OCI-LY7 (cell line): ENCODE data around the gene MTCH2. TPM values are rescaled to one million over a fixed set of nuclear protein-coding genes. Genes with fewer than 3 reads are reported as not detected.

Experiments
- Bru-seq: library from RNA; stranded (reverse); fragments of 400-500 nt; gene quantifications from one replicate; lab custom pipeline; 2021; lab: Mats Ljungman, UMichigan
- BruChase-seq, 2 experiments: library from RNA; stranded (reverse); fragments of 400-500 nt; gene quantifications; one replicate each; lab custom pipeline; 2021; lab: Mats Ljungman, UMichigan
- BruUV-seq: library from RNA; stranded (reverse); fragments of 400-500 nt; replicated peaks from 2 replicates; lab custom pipeline; 2021; lab: Mats Ljungman, UMichigan
- CTCF ChIA-PET: fragments of 300-600 bp; sonication (Branson Sonifier 250); formaldehyde crosslinking; loops from one replicate; lab custom pipeline; 2022; ENCODE audit warnings: antibody characterized with exemption; ENCODE audit not compliant: unreplicated experiment; lab: Charles Lee
- POLR2A ChIA-PET: fragments of 300-600 bp; sonication (Branson Sonifier 250); formaldehyde crosslinking; loops from one replicate; lab custom pipeline; 2022; ENCODE audit warnings: antibody characterized with exemption; lab: Charles Lee
- DNase-seq: peaks from one replicate; pipeline ENCODE4 v3.0.0-alpha.2; 2015; ENCODE audit warnings: low spot score
- H2AFZ ChIP-seq: fragments of 200-600 bp; sonication (generic), shearing (Covaris generic); 2 replicates; pipeline ENCODE4 v1.6.1; 2014; ENCODE audit warnings: mild to moderate bottlenecking, antibody characterized with exemption, low read length, moderate library complexity
- H3K27ac ChIP-seq: fragments of 200-600 bp; sonication (generic); 2 replicates; pipeline ENCODE4 v1.5.1; 2014; ENCODE audit warnings: mixed run types, low read depth, mild to moderate bottlenecking, moderate library complexity, low read length, inconsistent platforms; ENCODE audit not compliant: poor library complexity, severe bottlenecking
- H3K36me3 ChIP-seq: fragments of 200-600 bp; sonication (generic); 2 replicates; pipeline ENCODE4 v1.6.1; 2014; ENCODE audit warnings: mild to moderate bottlenecking, antibody characterized with exemption, low read length, moderate library complexity, mixed read lengths; ENCODE audit not compliant: insufficient read depth
- H3K4me1 ChIP-seq: fragments of 200-600 bp; sonication (generic); 2 replicates; pipeline ENCODE4 v1.5.1; 2014; ENCODE audit warnings: mild to moderate bottlenecking, low read length; ENCODE audit not compliant: insufficient read depth, poor library complexity, severe bottlenecking
- H3K4me2 ChIP-seq: fragments of 200-600 bp; sonication (generic); 2 replicates; pipeline ENCODE4 v1.6.1; 2014; ENCODE audit warnings: mild to moderate bottlenecking, low read length
- H3K4me3 ChIP-seq: fragments of 200-600 bp; sonication (generic); 2 replicates; pipeline ENCODE4 v1.5.1; 2014; ENCODE audit warnings: mild to moderate bottlenecking, low read depth, low read length; ENCODE audit not compliant: poor library complexity, severe bottlenecking
- H3K79me2 ChIP-seq: fragments of 200-600 bp; sonication (generic); 2 replicates; pipeline ENCODE4 v1.6.1; 2016; ENCODE audit warnings: low read depth, mild to moderate bottlenecking, low read length, moderate library complexity, mixed read lengths; ENCODE audit not compliant: insufficient read depth
- H3K9me2 ChIP-seq: fragments of 200-600 bp; sonication (generic); 2 replicates; pipeline ENCODE4 v1.6.1; 2016; ENCODE audit warnings: mild to moderate bottlenecking, low read length, mixed read lengths; ENCODE audit not compliant: insufficient read depth
- H3K9me3 ChIP-seq: fragments of 200-600 bp; sonication (generic); 2 replicates; pipeline ENCODE4 v1.6.1; 2014; ENCODE audit warnings: mild to moderate bottlenecking, mixed run types, low read length, mixed read lengths
- H4K20me1 ChIP-seq: fragments of 200-600 bp; sonication (generic); 2 replicates; pipeline ENCODE4 v1.6.1; 2014; ENCODE audit warnings: mild to moderate bottlenecking, antibody characterized with exemption, low read length, moderate library complexity, mixed read lengths; ENCODE audit not compliant: insufficient read depth
- CTCF ChIP-seq: fragments of 200-600 bp; sonication (generic); conservative IDR thresholded peaks from 2 replicates; pipeline ENCODE4 v1.5.1; 2014; ENCODE audit warnings: mild to moderate bottlenecking, antibody characterized with exemption, low read length, moderate library complexity, mixed read lengths
- EZH2phosphoT487 ChIP-seq: fragments of 200-600 bp; sonication (generic); IDR thresholded peaks from 2 replicates; pipeline ENCODE4 v1.6.1; 2018; ENCODE audit warnings: low read depth, borderline replicate concordance, mild to moderate bottlenecking, mixed run types, antibody characterized with exemption, low read length, moderate library complexity, mixed read lengths
- intact Hi-C: fragments of 100-400 bp; cut with micrococcal nuclease; formaldehyde crosslinking; loops from one replicate; pipeline ENCODE4 v1.10.0; 2022; ENCODE audit not compliant: unreplicated experiment
- long read RNA-seq: library from polyadenylated mRNA; stranded (forward); transcript quantifications from one replicate; pipeline ENCODE4 v2.0.0, GENCODE V29; 2022
- total RNA-seq, 2 experiments: library from RNA; depleted of rRNA in 1 of 2; stranded (reverse); fragments of >200 nt in 1 of 2; shearing (Covaris generic) in 1 of 2; gene quantifications; 2 replicates each; pipeline ENCODE4 v1.2.3, GENCODE V29; 2014 to 2022

Gene MTCH2
- total RNA-seq (2014; rRNA removed; shearing (Covaris generic)), result 43.6 and 64.8 TPM in 2 replicates
- total RNA-seq (2022), result 112 and 119 TPM in 2 replicates
- percentile 81 among the genes with signal in this experiment for Bru-seq, nascent RNA
- BruChase-seq, experiment 1, labeled RNA remaining after a 6-hour chase, result percentile 90 among the genes with signal in this experiment
- percentile 84 among the genes with signal in this experiment for BruChase-seq, experiment 2, labeled RNA remaining after a 2-hour chase
- long read RNA-seq, transcript MTCH2-201 (13 exons, 2,587 nt), result major isoform, 126 of 176 reads
- long read RNA-seq, partial matches to known transcripts, result 3 of 176 reads
- long read RNA-seq, other reads (novel, unspliced or antisense), result 47 of 176 reads

- intact Hi-C loops, result loop anchor here (1.0 to 10.0 kb wide), 5 partner anchors 63 to 473 kb away; partner anchors contain the start of genes AGBL2, FNBP4, KBTBD4 and NDUFS3
- CTCF ChIA-PET, result interaction anchor here (0.6 kb wide), 1 partner anchor 189 kb away, joined by 3 read pairs; no protein-coding TSS in a partner anchor
Observed at GRCh38 chr11:47642099-47642855, at the start of gene MTCH2. Gene MTCH2, minus strand, starts transcription at chr11:47642559. Its CDS starts 94 bp downstream, at chr11:47642465.

GRCh38 chr11:47691979-47692378 lies 49.6 kb upstream of the MTCH2 start:
- no peak for DNase-seq
- Histone ChIP-seq H3K36me3 (no peaks in the 10 kb centered on the region), H2AFZ (no peak overlapping the region), H3K27ac (no peak overlapping the region), H3K79me2 (no peaks in the 10 kb centered on the region), H3K4me2 (no peak overlapping the region), H3K9me2 (no peaks in the 10 kb centered on the region), H3K4me3 (no peak overlapping the region), H3K9me3 (no peaks in the 10 kb centered on the region), H3K4me1 (no peaks in the 10 kb centered on the region), H4K20me1 (no peaks in the 10 kb centered on the region)
- TF ChIP-seq EZH2phosphoT487 (no peak), CTCF (no peak)
- no TSS peak for BruUV-seq
- POLR2A ChIA-PET, result interaction anchor here (0.7 kb wide), 1 partner anchor 17 kb away, joined by 6 read pairs; no protein-coding TSS in a partner anchor
- CTCF ChIA-PET, result no interaction called here
- intact Hi-C loops, result no loop called here

More at GRCh38 chr11:47642099-47642855, at the start of gene MTCH2:
- Histone ChIP-seq H3K4me3 (peak within 1 kb of the TSS; percentile 89), H3K4me1 (peaks cover 21% of the 10 kb centered on the region), H3K36me3 (peaks cover 32% of the 10 kb centered on the region), H2AFZ (peak within 1 kb of the TSS; percentile 45), H3K4me2 (peak within 1 kb of the TSS; percentile 93), H4K20me1 (no peaks in the 10 kb centered on the region), H3K9me2 (no peaks in the 10 kb centered on the region), H3K27ac (peak within 1 kb of the TSS; percentile 75), H3K9me3 (no peaks in the 10 kb centered on the region), H3K79me2 (peaks cover 34% of the 10 kb centered on the region)
- peak; percentile 98 for DNase-seq
- no TSS peak for BruUV-seq
- TF ChIP-seq CTCF (0 out of 2 replicates have a peak, but pooled peaks have one; percentile 43), EZH2phosphoT487 (no peak)
- POLR2A ChIA-PET, result interaction anchor here (0.7 to 1.5 kb wide), 3 partner anchors 48 to 1355 kb away, joined by 3 to 4 read pairs (median 3); no protein-coding TSS in a partner anchor
